ENCODE measurements around the gene AKAP6. TPM values are rescaled to one million over a fixed set of nuclear protein-coding genes. Genes with fewer than 3 reads are reported as not detected.

AKAP6 gene
- total and polyA plus RNA-seq, 10 of the 15 experiments (the other 5 are each of a cell fraction or from before 2014, with no cell fraction given), result 0.35 to 5.9 (median 2.2) TPM

DNA sequence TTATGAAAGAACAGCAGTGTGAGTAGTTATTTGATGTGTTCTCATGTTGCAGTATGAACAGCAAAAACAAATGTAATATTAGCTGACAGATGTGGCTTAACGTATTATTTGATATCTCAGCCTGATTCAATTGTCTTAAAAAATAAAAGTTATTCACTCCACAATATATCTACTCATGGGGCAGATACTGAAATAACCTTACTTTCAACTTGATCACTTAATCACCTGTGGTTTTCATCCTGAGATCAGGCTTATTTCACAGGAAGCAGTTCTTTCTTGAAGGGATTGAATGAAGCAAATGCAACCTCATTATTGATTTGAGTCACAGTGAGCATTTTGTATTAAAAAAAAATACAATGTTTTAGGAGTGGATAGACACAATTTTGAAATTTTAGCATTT lies 90.3 kb downstream of the AKAP6 start:
- 89% methylated on average over 1 of the region's 1 CpG for WGBS (ENCODE audit: insufficient coverage, insufficient replicate concordance, low lambda C conversion rate, missing lambda C conversion rate)
- in situ Hi-C loops (cut with MboI), result no loop called here
- RAD21 ChIA-PET (ENCODE audit: unreplicated experiment), result interaction anchor here (0.8 to 1.0 kb wide), 2 partner anchors 44 to 46 kb away, joined by 3 read pairs; no protein-coding TSS in a partner anchor

More for the DNA sequence above, 90.3 kb downstream of the AKAP6 start:
- Histone ChIP-seq H3K4me3 (no peak overlapping the region), H3K36me3 (ENCODE audit: control insufficient read depth in 2 of 2, insufficient read depth in 2 of 2, low read length in 1 of 2) (no peaks in the 10 kb centered on the region), H3K4me2 (ENCODE audit: control insufficient read depth, insufficient read depth) (no peak overlapping the region), H3K27me3 (replicated peaks in 1 of 2; ENCODE audit: control insufficient read depth in 2 of 2, insufficient read depth in 2 of 2, low read length in 1 of 2) (no peaks in the 10 kb centered on the region), H3K9me3 (replicated peaks; ENCODE audit: control insufficient read depth, insufficient read depth, low read length) (no peaks in the 10 kb centered on the region), H3K79me2 (ENCODE audit: control insufficient read depth, insufficient read depth, low read length) (no peaks in the 10 kb centered on the region), H4K20me1 (ENCODE audit: control insufficient read depth, insufficient read depth) (no peaks in the 10 kb centered on the region), H3K9ac (ENCODE audit: control insufficient read depth, insufficient read depth, low read length) (no peak overlapping the region), H3K4me1 (ENCODE audit: control insufficient read depth, insufficient read depth, low read length) (no peaks in the 10 kb centered on the region), H2AFZ (ENCODE audit: control insufficient read depth, low read depth, low read length) (no peak overlapping the region), H3K27ac (ENCODE audit: control insufficient read depth, insufficient read depth) (no peak overlapping the region)
- POLR2A ChIA-PET, result interaction anchor here (0.6 kb wide), 1 partner anchor 129 kb away, joined by 3 read pairs; no protein-coding TSS in a partner anchor
- SMC1A ChIA-PET (ENCODE audit: uncharacterized antibody, unreplicated experiment), result interaction anchor here (1.2 kb wide), 1 partner anchor 9 kb away, joined by 5 read pairs; no protein-coding TSS in a partner anchor
- no TSS peak for BruUV-seq (replicated peaks)
- DNase-seq (ENCODE audit: low read depth, low spot score), result no peak
- CTCF ChIA-PET, result no interaction called here
- intact Hi-C loops (cut with micrococcal nuclease; ENCODE audit: unreplicated experiment), result no loop called here
- TF ChIP-seq RUNX3 (IDR thresholded peaks at IDR 0.05; ENCODE audit: low read length) (no peak), CHD2 (IDR thresholded peaks at IDR 0.05; ENCODE audit: borderline replicate concordance, low read depth, low read length) (no peak), NR2F1 (conservative IDR thresholded peaks at IDR 0.05) (no peak), EP300 (IDR thresholded peaks at IDR 0.05; ENCODE audit: borderline replicate concordance in 1 of 2, control insufficient read depth in 1 of 2, low read depth in 2 of 2, low read length in 2 of 2) (no peak), JUND (IDR thresholded peaks at IDR 0.05; ENCODE audit: low read depth, low read length) (no peak), JUNB (IDR thresholded peaks at IDR 0.05) (no peak), NFYA (IDR thresholded peaks at IDR 0.05; ENCODE audit: borderline replicate concordance, low read depth, low read length) (no peak), ZNF217 (IDR thresholded peaks at IDR 0.05) (no peak), STAT1 (conservative IDR thresholded peaks at IDR 0.05) (no peak)
- TF ChIP-seq, protein P1, sequence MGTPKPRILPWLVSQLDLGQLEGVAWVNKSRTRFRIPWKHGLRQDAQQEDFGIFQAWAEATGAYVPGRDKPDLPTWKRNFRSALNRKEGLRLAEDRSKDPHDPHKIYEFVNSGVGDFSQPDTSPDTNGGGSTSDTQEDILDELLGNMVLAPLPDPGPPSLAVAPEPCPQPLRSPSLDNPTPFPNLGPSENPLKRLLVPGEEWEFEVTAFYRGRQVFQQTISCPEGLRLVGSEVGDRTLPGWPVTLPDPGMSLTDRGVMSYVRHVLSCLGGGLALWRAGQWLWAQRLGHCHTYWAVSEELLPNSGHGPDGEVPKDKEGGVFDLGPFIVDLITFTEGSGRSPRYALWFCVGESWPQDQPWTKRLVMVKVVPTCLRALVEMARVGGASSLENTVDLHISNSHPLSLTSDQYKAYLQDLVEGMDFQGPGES (IDR thresholded peaks at IDR 0.05), result no peak
- TF ChIP-seq, protein P2, sequence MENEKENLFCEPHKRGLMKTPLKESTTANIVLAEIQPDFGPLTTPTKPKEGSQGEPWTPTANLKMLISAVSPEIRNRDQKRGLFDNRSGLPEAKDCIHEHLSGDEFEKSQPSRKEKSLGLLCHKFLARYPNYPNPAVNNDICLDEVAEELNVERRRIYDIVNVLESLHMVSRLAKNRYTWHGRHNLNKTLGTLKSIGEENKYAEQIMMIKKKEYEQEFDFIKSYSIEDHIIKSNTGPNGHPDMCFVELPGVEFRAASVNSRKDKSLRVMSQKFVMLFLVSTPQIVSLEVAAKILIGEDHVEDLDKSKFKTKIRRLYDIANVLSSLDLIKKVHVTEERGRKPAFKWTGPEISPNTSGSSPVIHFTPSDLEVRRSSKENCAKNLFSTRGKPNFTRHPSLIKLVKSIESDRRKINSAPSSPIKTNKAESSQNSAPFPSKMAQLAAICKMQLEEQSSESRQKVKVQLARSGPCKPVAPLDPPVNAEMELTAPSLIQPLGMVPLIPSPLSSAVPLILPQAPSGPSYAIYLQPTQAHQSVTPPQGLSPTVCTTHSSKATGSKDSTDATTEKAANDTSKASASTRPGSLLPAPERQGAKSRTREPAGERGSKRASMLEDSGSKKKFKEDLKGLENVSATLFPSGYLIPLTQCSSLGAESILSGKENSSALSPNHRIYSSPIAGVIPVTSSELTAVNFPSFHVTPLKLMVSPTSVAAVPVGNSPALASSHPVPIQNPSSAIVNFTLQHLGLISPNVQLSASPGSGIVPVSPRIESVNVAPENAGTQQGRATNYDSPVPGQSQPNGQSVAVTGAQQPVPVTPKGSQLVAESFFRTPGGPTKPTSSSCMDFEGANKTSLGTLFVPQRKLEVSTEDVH (IDR thresholded peaks at IDR 0.05; ENCODE audit: low read depth, partially characterized antibody), result no peak
- FAIRE-seq, result peak; percentile 35
- ATAC-seq, result no peak
